HG03103 (cell line): ENCODE results near the gene HNRNPA0.

ENCODE experiments used
- ATAC-seq: cut with Tn5 transposase; IDR thresholded peaks from one replicate; pipeline ENCODE4 v1.9.1; 2021; ENCODE audit warnings: low read depth; ENCODE audit not compliant: unreplicated experiment

Gene HNRNPA0

DNA sequence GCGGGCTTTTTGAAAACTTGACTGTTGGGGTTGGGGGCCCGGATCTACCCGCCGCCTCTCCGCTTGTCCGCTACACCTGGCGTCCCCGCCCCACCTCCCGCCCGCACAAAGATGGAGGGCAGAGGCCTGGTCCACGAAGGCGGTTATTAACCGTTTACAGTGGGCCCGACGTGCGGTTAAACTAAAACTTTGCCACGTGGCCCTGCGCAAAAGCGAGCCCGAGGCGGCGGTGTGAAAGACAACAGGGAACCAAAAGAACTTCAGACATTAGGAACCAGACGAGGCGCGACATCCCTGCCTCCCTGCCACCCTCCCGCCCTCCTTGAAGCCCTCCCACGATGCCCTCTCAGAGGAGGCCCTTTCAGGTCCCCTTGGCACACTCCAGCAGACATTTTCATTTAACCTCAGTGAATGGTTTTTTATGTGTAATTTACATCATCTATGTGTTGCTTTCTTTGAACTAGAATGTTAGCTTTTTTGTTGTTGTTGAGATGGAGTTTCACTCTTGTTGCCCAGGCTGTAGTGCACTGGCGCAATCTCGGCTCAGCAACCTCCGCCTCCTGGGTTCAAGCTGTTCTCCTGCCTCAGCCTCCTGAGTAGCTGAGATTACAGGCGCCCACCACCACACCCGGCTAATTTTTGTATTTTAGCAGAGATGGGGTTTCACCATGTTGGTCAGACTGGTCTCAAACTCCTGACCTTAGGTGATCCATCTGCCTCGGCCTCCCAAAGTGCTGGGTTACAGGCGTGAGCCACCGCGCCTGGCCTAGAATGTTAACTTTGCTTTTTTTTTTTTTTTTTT lies 999 bp upstream of the HNRNPA0 start:
- ATAC-seq, result peak; percentile 17

DNA sequence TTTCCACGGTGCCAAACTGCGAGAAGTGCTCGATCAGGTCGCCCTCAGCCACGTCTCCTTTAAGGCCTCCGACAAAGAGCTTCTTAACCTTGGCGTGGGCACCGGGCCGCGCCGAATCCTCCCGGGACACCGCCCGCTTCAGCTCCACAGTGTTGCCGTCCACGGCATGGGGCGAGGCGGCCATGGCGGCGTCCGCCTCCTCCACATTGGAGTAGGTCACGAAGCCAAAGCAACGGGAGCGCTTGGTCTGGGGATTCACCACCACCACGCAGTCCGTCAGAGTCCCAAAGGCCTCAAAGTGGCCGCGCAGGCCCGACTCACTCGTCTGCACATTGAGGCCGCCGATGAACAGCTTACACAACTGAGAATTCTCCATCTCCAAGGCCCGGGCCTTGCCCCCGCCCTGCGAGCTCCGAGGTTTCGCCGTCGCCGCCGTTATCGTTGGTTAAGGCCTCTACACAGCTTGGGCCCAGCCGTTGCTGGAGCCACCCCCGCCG lies 424 bp downstream of the HNRNPA0 start:
- ATAC-seq, result no peak

DNA sequence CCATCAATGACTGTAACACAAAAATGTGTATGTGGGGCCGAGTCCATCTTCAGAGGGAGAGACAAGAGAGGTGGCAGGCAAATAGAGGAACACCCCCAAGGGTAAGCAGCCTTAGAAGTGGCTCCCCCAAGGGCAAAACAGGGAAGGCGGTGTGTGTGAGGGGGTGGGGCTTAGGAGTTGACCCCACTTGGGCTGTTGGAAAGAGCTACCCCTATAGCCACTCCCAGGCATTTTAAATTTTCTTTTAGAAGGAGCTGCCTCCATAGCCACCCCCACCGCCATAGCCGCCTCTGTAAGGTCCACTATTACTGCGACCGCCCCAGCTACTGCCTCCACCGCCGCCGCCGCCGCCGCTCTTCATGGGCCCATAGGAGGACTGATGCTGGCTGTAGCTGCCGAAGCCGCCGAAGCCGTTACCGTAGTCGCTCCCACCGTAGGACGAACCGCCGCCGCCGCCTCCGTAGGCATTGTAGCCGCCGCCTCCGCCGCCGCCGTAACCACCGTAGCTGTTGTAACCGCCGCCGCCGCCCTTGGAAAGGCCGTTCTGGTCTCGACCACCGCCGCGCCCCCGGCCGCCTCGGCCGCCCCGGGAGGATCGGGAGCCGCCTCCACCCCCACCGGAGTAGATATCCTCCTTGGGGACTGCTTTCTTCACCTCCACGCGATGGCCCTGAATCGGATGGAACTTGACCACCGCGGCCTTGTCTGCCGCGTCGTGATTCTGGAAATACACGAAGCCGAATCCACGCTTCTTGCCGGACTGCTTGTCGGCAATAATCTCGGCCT lies 1.1 kb downstream of the HNRNPA0 start:
- ATAC-seq, result no peak

DNA sequence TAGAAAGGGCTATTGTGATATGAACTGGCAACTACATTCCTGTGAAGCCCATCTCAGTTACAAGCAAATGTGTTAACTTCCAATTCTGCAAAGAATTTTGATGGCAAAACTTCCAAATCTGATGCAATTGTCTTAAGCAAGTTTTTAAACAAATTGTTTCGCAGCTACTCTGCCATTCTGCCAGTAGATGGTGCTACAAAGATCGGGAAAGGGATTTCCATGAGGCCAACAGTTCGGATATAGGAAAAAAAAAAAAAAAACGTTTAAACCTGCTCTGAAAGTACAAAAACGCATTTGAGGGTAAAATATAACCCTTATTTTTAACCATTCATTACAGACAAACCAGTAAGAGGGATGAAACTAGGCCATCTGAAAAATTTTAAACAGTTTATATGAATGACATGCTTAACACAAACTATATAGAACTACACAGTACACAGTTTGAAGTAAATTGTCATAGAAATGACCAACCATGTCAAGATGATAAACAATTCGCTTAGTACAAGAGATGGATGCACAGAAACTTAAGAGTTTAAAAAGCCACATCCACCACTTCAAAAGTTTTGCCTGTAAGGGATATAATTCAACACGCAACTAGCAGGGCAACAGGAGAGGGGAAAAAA lies 2.2 kb downstream of the HNRNPA0 start:
- no peak for ATAC-seq

DNA sequence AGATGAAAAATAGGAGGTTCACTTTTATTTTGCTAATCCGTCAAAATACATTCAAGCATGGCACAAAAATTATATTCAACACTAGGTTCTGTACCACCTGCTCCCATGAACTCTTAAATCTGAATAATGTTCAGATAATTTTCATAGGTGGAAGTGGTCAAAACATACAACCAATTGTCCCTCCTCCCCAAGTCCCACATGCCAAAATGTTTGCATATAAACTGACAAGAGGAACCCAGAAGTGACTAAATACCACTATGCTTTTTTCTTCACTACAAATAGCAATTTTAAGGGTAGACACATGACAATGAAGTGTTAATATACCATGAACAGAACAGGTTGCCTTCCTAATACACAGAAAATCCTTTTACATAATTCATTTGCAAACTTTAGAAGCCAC lies 3.7 kb downstream of the HNRNPA0 start:
- ATAC-seq, result no peak

DNA sequence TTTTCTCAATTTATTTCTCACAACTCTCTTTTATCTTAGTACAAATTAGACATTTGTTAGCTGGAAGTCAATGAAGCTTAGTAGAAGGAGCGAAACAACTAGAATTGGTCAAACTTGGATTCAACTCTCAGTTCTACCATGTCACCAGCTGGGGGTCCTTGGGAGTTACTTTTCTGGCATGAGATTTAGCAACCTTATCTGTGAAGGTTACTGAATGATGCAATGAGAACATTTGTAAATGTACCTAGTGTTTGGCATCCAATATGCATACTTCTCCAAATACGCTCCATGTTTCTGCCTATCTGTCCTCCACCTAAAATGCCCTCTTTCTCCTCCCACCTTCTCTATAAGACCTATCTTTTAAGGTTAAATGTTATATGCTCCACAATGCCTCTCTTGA lies 6.3 kb downstream of the HNRNPA0 start:
- ATAC-seq, result no peak

DNA sequence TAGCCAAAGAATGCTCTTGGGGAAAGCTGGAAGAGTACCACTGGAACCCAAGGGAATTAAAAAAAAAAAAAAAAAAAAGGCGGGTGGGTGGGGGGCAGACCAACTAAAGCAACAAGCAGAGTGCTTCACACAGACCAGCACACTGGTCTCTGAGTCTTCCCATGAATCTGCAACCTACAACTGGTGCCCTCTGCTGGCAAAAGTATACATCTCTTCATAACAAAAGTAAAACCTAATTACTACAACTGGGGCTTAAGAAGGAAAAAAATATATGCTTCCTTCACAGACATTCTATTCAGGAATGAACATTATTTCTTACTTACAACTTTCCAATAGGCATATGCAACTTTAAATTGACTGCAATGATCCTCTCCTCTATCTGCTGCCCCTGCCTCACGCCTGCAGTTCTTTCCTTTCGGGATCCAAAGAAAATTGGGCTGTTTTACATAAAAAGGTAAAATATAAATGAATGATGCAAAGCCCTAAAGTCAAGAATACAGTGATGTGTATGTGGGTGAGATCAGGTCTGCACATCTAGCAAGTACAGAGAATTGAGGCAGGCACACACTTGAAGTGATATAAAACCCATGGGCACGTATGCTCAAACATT lies 11.0 kb downstream of the HNRNPA0 start:
- ATAC-seq, result peak; percentile 53

DNA sequence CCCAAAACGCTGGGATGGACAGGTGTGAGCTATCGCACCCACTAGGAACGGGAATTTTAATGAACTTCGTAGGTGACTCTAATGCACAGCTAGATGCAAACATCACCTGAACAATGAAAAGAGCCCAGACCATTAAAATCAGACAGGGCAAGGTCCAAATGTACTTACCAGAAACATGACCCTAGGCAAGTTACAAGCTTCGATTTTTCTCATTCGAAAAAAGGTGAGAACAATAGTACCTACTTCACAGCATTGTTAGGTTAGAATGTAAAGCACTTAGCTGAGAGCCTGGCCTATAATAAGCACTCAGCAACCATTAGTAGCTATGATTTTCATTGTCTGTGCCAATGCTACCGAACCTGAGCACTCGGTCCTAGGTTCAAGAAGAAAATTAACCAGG lies 12.4 kb downstream of the HNRNPA0 start:
- ATAC-seq, result no peak

DNA sequence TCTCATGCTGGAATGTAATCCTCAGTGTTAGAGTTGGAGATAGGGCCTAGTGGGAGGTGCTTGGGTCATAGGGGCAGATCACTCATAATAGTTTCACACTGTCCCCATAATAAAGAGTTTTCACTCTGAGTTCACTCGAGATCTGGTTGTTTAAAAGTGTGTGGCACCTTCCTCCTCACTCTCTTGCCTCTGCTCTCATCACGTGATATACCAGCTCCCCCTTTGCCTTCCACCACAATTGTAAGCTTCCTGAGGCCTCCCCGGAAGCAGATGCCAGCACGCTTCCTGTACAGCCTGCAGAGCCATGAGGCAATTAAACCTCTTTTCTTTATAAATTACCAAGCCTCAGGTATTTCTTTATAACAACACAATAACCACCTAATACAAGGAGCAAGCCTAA lies 14.4 kb downstream of the HNRNPA0 start:
- no peak for ATAC-seq

DNA sequence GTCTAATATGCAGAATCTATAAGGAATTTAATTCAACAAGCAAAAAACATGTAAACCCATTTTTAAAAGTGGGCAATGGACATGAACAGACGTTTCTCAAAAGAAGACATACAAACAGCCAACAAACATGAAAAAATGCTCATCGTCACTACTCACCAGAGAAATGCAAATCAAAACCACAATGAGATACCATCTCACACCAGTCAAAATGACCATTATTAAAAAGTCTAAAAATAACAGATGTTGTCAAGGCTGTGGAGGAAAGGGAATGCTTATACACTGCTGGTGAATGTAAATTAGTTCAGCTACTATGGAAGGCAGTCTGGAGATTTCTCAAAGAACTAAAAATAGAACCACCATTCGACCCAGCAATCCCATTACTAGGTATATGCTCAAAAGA lies 15.2 kb downstream of the HNRNPA0 start:
- no peak for ATAC-seq

DNA sequence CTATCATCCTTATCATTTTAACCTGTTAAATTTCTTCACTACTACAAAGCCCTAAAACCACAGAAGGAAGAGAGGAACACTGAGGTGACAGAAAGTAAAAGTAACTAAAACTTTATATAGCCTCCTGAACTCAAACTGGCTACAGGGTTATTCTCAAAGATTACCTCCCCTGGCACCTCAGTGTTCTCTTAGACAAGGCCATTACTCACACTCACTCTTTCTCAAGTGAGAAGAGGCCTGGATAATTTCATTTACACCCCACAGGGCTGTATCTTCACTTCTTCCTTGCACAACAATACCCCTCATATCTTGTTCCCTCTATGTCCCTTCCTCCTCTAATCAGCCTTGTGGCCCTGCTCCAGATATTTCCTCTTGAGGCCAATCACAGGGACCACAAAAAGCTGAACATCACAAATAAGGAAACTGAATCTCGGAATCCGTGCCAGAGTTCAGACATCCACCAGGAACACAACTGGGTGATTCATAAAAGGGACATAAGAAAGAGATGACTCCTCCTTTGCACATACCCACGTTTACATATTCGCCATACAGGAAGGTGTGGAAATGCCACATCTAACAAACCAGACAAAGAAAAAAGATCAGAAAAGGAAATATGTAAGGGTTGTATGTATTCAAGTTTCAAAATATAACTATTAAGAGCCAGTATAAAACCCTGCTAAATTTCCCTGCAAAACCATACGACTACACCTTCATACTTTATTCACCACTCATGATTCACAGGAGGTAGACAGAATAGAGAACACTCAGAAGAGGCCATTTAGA lies 16.6 kb downstream of the HNRNPA0 start:
- no peak for ATAC-seq

DNA sequence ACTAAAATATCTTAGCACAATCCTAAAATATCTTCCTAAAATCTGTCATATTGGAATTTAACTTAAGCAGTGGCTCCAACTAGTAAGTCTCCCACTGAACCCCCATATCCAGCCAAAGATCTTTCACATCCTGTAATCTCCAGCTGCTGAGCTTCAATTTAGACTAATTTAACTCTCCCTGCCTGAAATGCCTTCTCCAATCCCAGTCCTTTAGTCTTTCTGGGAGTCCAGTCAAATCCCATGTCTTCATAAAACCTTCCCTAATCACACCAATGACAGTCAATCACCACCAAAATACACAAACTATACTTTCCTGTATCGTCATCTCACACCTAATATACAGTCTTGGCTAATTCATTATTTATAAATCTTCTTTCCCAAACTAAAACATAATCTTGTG lies 17.7 kb downstream of the HNRNPA0 start:
- no peak for ATAC-seq

DNA sequence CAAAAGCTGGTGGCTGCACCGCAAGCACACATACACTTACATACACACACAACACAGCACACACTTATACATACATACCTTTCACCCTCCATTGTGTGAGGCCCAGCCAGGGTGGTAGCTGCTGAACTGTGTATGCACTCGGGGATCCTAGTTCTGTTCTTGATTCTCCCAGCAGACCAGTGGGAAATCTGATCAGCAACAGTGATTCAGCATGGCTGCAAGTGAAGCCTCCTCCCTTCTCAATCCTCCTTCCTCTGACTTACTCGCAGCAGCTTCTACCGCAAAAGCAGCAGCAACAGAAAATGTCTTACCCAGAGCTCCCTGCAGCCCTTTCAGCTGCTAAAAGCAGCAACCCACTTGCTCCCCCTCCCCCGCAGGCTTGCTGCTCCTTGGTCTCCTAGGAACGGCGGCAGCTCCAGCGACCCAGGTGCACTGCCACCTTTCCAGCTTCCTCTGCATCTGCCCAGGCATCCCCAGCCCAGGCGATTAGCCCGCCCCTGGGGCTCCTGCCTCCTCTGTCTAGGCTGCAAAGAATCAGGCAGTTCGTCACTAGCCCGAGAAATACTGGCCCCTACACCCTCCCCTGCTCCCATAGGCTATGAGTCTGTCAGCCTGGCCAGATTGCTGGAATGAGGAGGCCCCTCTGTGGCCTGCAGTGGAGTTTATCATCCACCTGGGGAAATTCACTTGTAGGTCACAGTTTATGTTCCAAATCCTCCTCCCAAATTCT lies 18.4 kb downstream of the HNRNPA0 start, which contains the start of gene KLHL3:
TSS of gene KLHL3 (minus strand) at position 535 of the 730 bp plus-strand sequence. CDS start at position 92, 443 bp downstream.
- peak; percentile 50 for ATAC-seq

DNA sequence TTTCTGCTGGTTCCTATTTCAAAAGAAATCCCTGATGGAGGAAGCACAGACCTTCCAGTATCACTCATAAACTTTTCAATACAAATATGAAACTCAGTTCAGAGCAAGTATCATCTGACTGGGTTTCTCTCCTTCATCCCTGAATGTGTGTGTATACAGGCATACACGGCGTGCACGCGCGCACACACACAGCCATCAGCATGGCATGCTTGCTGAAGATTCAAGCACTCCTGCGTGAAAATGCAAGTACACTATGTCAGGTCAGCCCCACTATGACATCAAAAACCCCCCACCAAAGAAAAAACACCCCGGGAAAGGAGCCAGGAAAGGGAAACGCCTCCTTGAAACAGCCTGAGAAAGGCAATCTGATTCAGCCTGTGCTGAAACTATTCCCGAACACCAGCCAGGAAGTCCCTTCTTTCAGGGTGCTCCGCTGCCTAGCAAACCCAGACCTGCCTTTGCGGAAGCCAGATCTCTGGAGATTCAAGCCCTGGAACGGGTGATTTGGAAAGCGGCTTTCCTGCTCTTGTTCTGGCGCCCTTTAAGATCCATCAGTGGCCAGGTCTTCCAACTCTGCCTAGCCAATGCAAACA lies 19.1 kb downstream of the HNRNPA0 start:
- ATAC-seq, result no peak

DNA sequence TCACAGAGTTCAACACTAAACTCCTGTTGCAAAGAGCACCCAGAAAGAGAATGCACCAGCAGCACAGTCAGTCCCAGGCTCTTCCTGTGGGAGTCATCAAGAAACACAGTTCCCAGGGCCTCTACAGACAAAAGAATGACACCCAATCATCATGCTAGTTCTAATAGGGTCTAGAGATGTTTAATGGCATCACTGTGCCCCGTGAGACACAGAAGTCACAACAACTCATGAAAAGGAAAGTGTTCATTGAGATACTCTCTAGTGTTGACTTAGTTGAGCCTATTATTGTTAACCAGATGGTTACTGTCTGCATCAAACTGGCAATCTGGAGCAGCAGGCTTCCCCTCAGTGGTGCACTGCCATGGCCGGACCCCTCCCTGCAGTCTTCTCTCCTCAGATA lies 19.8 kb downstream of the HNRNPA0 start:
- ATAC-seq, result no peak

DNA sequence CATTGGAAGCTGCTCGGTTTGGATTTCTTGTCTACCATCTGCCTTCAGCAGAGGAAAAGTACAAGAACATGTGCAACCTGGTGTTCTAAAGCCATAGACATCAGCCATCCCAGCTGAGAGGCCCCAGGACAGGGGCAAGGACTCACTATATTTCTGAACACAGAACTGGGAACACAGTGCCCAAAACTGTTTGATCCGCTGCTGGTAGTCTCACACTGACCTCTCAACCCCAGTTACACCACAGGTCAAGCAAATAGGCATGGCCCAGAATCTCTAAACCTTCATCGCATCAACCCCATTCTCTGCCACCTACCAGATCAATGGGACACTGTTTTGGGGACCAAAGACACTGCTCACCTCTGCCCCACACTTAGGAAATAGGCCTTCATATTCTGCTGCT lies 20.2 kb downstream of the HNRNPA0 start:
- ATAC-seq, result no peak

DNA sequence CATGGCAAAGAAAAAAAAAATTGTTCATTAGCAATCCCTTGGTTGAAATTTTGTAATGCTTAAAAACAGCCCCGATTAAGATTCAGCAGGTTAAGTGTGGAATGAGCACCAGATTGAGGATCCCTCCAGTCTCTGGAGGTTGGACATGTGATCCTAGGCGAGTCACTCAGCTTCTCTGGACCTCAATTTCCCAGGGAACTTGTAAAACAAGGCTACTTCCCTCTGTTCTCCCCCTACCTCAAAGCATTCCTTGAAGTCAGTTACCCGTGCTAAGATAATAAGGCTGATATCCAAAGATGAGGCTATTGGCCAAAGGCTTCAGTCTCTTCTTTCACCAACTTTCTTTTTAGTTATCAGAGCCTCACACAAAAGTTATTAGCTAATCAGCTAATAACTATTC lies 21.2 kb downstream of the HNRNPA0 start:
- ATAC-seq, result no peak

DNA sequence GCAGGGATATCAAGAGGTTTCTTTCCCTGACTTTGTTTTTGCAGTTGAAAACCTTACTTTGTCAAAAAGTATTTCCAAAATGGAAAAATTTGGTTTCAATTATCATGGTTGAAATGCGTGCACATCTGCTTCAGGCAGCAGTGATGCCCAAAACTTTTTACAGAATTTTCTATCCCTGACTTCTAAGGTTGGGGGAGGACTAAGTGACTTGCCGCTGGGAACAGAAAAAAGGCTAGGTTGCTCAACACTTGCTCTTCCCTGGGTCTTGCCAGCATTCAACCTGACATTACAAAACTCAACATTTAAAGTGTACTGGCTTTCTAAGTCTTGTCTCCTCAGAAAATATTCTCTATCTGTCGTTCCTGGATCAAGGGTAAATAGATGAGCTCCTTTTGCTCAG lies 23.0 kb downstream of the HNRNPA0 start:
- no peak for ATAC-seq

DNA sequence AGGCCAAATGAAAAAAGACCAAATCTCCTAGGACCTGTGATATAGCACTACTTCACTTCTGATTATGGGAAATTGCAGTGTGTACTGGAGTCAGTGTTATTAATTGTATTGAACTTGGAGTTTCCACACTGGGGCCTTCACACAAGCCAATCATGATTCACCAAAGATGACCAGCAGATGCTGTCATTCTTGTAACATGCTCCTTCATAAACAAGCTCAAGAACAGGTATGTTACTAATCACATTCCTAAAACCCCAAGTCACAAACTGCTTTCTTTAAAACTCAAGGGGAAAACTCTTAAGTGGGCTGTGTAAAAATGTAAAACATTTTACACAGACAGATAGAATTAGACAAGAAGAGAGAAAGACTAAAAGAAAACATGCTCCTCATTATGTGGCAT lies 23.8 kb downstream of the HNRNPA0 start:
- no peak for ATAC-seq
